ENCODE data around the gene ULK4.
"Not testable (repeated sequence)": the region's sequence is repeated elsewhere in the genome, so short reads cannot be mapped to it uniquely, and the experiment has no call there.

Gene ULK4

GRCh38 chr3:41419809-41420208 is 542.1 kb downstream of the ULK4 start:
- DNase-seq = peak; percentile 4 to 44

DNA sequence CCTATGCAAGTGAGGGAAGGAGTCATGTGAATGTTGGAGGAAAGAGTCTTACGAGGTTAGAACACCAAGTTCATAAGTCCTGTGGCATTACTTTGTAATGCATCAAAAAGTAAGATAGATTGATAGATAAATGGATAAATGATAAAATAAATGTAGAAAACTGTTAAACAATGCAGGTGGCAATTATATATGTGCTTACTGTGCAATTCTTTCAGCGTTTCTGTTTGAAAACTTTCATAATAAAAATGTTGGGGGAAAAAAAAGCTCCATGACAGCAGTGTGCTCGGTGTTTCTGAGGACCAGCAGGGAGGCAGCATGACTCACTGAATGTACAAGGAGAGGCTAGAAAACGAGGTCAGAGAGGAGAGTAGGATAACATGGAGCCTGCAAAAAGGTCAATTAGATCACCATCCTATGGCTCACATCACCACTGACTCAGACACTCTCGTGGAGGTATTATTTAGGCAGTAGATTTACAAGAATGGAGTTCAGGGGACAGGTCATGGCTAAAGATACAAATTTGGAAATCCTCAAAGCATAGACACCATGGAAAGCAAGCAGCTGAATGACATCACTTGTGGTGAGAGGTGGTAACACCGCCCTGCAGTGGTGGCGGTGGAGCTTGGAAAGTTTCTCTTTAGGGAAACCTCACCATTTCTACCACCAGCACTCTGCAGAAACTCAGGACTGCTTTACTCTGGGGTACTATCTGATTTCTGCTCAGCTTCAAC is 542.8 kb downstream of the ULK4 start:
- DNase-seq = peak; percentile 13 to 32

GRCh38 chr3:41417574-41417973 is 544.3 kb downstream of the ULK4 start:
- no peak for DNase-seq

GRCh38 chr3:41411065-41411464 is 550.8 kb downstream of the ULK4 start:
- DNase-seq = no peak

DNA sequence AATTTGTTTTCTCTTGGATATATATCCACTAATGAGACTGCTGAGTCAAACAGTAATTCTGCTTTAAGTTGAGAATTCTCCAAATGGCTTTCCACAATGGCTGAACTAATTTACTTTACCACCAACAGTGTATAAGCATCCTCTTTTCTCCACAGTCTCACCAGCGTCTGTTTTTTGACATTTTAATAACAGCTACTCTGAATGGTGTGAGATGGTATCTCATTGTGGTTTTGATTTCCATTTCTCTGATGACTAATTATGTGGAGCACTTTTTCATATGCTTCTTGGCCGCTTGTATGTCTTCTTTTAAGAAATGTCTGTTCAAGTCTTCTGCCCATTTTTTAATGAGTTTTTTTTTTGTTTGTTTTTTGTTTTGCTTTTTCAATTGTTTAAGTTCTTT is 556.4 kb downstream of the ULK4 start:
- DNase-seq = no peak

- DNase-seq = no peak
Observed at GRCh38 chr3:41404582-41404981, 557.3 kb downstream of the ULK4 start.

GRCh38 chr3:41394896-41395295 is 567.0 kb downstream of the ULK4 start:
- DNase-seq = no peak

DNA sequence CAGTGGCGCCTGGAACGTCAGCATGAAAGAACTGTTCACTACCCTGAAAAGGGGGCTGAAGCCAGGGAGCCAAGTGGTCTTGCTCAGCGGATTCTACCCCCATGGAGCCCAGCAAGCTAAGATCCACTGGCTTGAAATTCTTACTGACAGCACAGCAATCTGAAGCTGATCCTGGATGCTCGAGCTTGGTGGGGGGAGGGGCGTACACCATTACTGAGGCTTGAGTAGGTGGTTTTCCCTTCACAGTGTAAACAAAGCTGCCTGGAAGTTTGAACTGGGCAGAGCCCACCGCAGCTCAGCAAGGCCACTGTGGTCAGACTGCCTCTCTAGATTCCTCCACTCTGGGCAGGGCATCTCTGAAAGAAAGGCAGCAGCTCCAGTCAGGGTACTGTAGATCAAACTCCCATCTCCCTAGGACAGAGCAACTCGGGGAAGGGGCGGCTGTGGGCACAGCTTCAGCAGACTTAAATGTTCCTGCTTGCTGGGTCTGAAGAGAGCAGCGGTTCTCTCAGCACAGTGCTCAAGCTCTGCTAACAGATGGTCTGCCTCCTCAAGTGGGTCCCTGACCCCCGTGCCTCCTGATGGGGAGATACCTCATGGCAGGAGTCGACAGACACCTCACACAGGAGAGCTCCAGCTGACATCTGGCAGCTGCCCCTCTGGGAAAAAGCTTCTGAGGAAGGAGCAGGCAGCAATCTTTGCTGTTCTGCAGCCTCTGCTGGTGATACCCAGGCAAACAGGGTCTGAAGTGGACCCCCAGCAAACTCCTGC is 591.0 kb downstream of the ULK4 start:
- not testable (repeated sequence) for DNase-seq

DNA sequence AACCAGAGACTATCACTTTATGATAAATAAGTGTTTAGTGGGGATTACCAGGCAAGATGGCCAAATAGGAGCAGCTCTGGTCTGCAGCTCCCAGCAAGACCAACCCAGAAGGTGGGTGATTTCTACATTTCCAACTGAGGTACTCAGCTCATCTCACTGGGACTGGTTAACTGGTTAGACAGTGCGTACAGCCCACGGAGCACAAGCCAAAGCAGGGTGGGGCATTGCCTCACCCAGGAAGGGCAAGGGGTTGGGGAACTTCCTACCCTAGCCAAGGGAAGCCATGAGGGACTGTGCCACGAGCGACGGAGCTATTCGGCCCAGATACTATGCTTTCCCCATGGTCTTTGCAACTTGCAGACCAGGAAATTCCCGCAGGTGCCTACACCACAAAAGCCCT is 591.6 kb downstream of the ULK4 start:
- no peak for DNase-seq

- no peak for DNase-seq
Observed at GRCh38 chr3:41369838-41370237, 592.1 kb downstream of the ULK4 start.

DNA sequence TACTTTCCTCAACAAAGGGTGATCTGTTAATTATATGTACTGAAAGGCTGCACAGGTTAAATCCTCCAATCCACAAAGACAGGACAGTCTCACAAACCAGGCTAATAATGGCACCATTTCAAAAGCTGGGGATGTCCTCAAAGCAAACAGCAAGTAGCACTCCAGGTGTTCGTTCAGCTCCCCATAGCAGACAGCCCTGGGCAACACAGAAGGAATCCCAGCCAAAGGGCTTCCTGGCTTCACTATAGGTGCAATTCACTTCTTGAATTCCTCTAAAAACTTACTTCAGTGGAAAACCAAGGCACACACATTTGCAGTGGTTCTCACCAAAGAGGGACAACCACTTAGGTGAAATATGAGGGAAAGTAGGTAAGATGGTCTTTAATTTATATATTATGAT is 595.9 kb downstream of the ULK4 start:
- no peak for DNase-seq

- no peak for DNase-seq
Observed at GRCh38 chr3:41364736-41365135, 597.2 kb downstream of the ULK4 start.

- DNase-seq = no peak
Observed at GRCh38 chr3:41363830-41364523, 597.9 kb downstream of the ULK4 start.

- no peak for DNase-seq
Observed at GRCh38 chr3:41362638-41363559, 599.0 kb downstream of the ULK4 start.

DNA sequence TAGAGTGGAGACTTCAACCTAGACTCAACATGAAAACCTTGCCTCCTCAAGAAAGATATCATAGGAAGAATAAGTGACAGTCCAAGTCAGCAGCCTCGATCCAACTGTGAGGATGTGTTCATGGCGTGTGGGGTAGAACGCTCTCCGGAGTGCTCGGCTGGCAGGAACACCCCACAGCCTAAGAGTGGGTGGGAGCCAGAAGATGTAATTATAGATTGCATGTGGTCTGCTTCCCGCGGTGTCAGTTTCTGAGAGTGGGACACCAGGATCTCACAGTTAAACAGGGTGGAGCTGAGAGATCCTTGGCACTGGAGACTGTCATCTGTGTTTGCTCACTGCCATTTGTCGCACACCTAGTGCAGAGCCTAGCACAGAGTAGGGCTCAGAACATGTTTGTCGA is 604.6 kb downstream of the ULK4 start:
- no peak for DNase-seq

DNA sequence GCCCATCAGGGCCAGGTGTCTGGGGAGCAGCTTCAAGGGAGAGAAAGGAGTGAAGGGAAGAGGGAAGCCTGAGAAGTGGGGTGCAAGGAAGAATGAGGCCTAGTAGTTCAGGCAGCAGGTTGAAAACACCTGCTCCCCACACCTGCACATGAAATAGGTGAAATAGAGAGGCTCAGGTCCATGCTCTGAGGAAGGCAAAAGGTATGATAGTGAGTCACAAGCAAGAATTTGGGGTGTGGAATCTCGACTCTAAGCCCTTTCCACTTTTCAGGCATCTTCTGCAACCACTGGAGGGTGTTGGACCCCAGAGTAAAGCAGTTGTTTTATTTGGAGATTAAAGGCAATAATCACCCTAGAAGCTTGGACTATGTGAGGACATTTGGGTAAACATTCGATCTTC is 605.1 kb downstream of the ULK4 start:
- no peak for DNase-seq

- DNase-seq = peak; percentile 84 to 90
Observed at GRCh38 chr3:41352510-41352909, 609.4 kb downstream of the ULK4 start.

DNA sequence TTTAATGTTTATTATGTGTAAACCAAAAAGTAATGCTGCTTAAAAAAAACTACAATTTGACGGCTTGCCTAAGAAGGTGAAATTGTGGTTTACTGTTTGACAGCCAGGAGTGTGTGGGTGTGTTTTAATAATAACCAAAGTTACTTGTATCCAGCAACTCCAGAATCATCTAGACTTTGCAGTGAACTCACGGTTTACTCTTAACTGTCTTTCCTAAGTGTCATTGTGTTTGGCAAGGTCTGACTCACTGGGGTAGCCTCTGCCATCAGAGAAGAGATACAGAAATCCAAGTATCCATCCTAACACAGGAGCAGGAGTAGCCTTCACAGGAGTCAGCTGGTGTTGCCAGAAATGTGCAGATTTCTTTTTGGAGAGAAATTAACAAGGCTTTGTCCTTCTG is 611.5 kb downstream of the ULK4 start:
- DNase-seq = peak; percentile 7 to 48

- no peak for DNase-seq
Observed at GRCh38 chr3:41348401-41348800, 613.5 kb downstream of the ULK4 start.

GRCh38 chr3:41346698-41347270 is 615.1 kb downstream of the ULK4 start:
- no peak for DNase-seq

- DNase-seq = no peak
Observed at GRCh38 chr3:41345788-41346187, 616.1 kb downstream of the ULK4 start.

DNA sequence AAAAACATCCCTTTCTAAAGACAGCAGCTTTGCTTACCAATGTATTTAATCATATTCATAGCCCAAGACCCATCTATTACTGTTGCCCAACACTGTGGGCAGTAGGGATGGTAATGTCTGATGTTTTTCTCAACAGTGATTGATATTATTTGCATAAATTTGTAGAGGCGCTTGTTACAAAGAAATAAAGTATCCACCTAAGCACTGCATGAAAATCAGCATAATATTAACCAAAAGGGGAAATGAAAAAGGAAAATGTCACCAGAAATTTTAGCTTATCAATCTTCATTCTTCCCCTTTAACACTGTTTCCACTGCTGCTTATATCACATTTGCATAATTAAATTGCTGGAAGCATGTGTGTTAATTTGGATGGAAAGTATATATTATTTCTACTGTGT is 622.1 kb downstream of the ULK4 start:
- DNase-seq = no peak
